H7 (cell line): ENCODE data around the gene TCF12. TPM values are rescaled to one million over a fixed set of nuclear protein-coding genes. Genes with fewer than 3 reads are reported as not detected.

Experiments
- DNase-seq: peaks from one replicate; pipeline ENCODE4 v3.0.0; 2012
- H3K27me3 ChIP-seq: 2 replicates; pipeline ENCODE4 v1.6.0; 2011; ENCODE audit warnings: mild to moderate bottlenecking, low read length; ENCODE audit not compliant: control insufficient read depth, insufficient read depth
- H3K36me3 ChIP-seq: replicated peaks from 2 replicates; pipeline ENCODE4 v1.5.1; 2011; ENCODE audit warnings: low read length; ENCODE audit not compliant: control insufficient read depth, insufficient read depth
- H3K4me3 ChIP-seq: 2 replicates; pipeline ENCODE4 v1.5.1; 2011; ENCODE audit warnings: low read depth, mild to moderate bottlenecking, control low read depth, low read length, moderate library complexity; ENCODE audit not compliant: insufficient read depth
- total RNA-seq: library from RNA; depleted of rRNA; stranded (reverse); fragments of >200 nt; shearing (Covaris generic); gene quantifications from 2 replicates; pipeline ENCODE4 v1.2.3, GENCODE V29; 2014

Gene TCF12
- total RNA-seq, 1 experiment from 2014 or later: 54.5 TPM

- 0 out of 2 replicates have a peak, but pooled peaks cover 2% of the 10 kb centered on the region for H3K36me3 ChIP-seq
- H3K4me3 ChIP-seq: no peak overlapping the region
- no peak for DNase-seq
- H3K27me3 ChIP-seq: no peaks in the 10 kb centered on the region
These were observed 338.5 kb downstream of the TCF12 start for GRCh38 chr15:57256939-57257338.

- DNase-seq: peak; percentile 54
- Histone ChIP-seq H3K4me3 (no peak overlapping the region), H3K36me3 (0 out of 2 replicates have a peak, but pooled peaks cover 1% of the 10 kb centered on the region), H3K27me3 (no peaks in the 10 kb centered on the region)
These were observed 341.2 kb downstream of the TCF12 start for GRCh38 chr15:57259568-57260040.

GRCh38 chr15:57263520-57263919 lies 345.1 kb downstream of the TCF12 start:
- peaks cover 1% of the 10 kb centered on the region; the same call in 1 of the 2 replicates for H3K36me3 ChIP-seq
- no peaks in the 10 kb centered on the region for H3K27me3 ChIP-seq
- no peak for DNase-seq
- no peak overlapping the region for H3K4me3 ChIP-seq

DNA sequence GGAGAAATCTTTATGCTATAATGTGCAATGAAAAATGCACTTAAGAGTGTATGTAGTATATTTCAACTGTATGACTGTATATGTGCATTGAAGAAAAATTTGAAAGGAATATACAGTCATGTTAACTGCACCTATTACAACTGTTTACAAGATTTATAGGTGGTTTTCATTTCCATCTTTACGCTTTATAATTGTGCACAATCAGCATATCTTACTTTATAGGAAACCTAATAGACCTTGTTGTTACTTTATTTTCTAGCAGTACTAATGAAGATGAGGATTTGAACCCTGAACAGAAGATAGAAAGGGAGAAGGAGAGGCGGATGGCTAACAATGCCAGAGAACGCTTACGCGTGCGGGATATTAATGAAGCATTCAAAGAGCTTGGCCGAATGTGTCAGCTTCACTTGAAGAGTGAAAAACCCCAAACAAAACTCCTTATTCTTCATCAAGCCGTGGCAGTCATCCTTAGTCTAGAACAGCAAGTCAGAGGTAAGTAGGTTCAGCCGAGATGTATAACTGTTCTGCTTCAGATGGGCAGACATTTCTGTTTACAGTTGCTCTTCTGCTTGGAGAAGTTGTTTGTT lies 354.4 kb downstream of the TCF12 start:
- DNase-seq: no peak
- Histone ChIP-seq H3K36me3 (peaks cover 6% of the 10 kb centered on the region), H3K4me3 (no peak overlapping the region), H3K27me3 (no peaks in the 10 kb centered on the region)

DNA sequence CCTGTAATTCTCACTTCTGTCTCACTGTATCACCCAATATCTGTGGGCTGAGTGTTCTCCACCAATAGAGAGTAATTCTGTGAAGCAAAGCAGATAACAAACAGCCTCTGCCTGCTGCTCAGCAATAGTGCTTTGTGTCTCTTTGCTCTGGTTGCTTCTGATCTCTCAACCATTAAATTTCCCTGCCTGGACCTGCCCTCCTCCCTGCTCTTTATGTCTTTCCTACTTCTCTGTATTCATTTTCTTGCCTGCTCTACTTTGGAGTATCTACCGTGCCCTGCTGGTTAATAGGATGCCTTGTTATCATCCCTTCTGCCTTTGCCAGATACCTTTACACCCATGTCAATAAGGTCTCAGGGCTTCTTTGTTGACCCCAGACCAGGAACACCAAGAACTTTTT lies 355.0 kb downstream of the TCF12 start:
- H3K4me3 ChIP-seq: no peak overlapping the region
- no peak for DNase-seq
- H3K27me3 ChIP-seq: no peaks in the 10 kb centered on the region
- H3K36me3 ChIP-seq: peaks cover 6% of the 10 kb centered on the region

GRCh38 chr15:57278439-57278838 lies 360.0 kb downstream of the TCF12 start:
- H3K27me3 ChIP-seq: no peaks in the 10 kb centered on the region
- H3K36me3 ChIP-seq: peaks cover 2% of the 10 kb centered on the region
- no peak for DNase-seq
- H3K4me3 ChIP-seq: no peak overlapping the region

- Histone ChIP-seq H3K4me3 (no peak overlapping the region), H3K36me3 (peaks cover 2% of the 10 kb centered on the region; the same call in 1 of the 2 replicates), H3K27me3 (no peaks in the 10 kb centered on the region)
- DNase-seq: no peak
These were observed 362.0 kb downstream of the TCF12 start for GRCh38 chr15:57280464-57280863.

GRCh38 chr15:57281321-57281720 lies 362.9 kb downstream of the TCF12 start:
- H3K4me3 ChIP-seq: no peak overlapping the region
- DNase-seq: peak; percentile 36
- no peaks in the 10 kb centered on the region for H3K27me3 ChIP-seq
- H3K36me3 ChIP-seq: peaks cover 4% of the 10 kb centered on the region

- H3K4me3 ChIP-seq: no peak overlapping the region
- H3K36me3 ChIP-seq: peaks cover 5% of the 10 kb centered on the region
- DNase-seq: no peak
These were observed 364.2 kb downstream of the TCF12 start for GRCh38 chr15:57282686-57283085.

DNA sequence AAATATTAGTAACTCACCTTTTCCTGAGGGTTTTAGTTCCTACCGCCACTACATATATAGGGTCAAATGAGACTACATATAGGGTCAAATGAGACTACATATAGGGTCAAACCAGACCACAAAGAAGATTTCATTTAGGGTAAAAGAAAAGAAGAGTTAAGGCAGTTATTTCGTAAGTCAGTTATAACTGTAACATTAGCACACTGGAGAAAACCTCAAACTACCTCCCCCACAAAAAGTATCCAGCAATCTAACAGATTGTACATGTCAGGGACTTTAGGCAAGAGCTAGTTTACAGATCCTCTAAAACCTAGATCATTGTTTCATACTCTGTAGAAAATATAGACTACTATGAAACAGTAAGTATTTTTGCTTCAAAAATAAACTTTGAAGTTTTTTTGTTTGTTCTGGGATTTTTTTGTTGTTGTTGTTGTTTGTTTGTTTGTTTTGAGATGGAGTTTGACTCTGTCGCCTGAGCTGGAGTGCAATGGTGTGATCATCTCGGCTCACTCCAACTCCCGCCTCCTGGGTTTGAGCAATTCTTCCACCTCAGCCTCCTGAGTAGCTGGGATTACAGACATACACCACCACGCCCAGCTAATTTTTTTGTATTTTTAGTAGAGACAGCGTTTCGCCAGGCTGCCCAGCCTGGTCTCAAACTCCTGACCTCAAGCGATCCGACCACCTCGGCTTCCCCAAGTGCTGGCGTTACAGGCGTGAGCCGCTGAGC lies 365.5 kb downstream of the TCF12 start:
- DNase-seq: no peak
- peaks cover 5% of the 10 kb centered on the region for H3K36me3 ChIP-seq
- no peaks in the 10 kb centered on the region for H3K27me3 ChIP-seq

More at GRCh38 chr15:57282686-57283085, 364.2 kb downstream of the TCF12 start:
- no peaks in the 10 kb centered on the region for H3K27me3 ChIP-seq

GRCh38 chr15:57284535-57284934 lies 366.1 kb downstream of the TCF12 start:
- H3K36me3 ChIP-seq: peaks cover 5% of the 10 kb centered on the region
- no peaks in the 10 kb centered on the region for H3K27me3 ChIP-seq
- no peak for DNase-seq
- no peak overlapping the region for H3K4me3 ChIP-seq

More for the DNA sequence above, 365.5 kb downstream of the TCF12 start:
- H3K4me3 ChIP-seq: no peak overlapping the region

- peaks cover 5% of the 10 kb centered on the region for H3K36me3 ChIP-seq
- H3K27me3 ChIP-seq: no peaks in the 10 kb centered on the region
- DNase-seq: no peak
- H3K4me3 ChIP-seq: no peak overlapping the region
These were observed 366.9 kb downstream of the TCF12 start for GRCh38 chr15:57285386-57285785.

- Histone ChIP-seq H3K36me3 (peaks cover 5% of the 10 kb centered on the region), H3K27me3 (no peaks in the 10 kb centered on the region), H3K4me3 (no peak overlapping the region)
- DNase-seq: peak; percentile 19
These were observed 368.1 kb downstream of the TCF12 start for GRCh38 chr15:57286446-57287122.

DNA sequence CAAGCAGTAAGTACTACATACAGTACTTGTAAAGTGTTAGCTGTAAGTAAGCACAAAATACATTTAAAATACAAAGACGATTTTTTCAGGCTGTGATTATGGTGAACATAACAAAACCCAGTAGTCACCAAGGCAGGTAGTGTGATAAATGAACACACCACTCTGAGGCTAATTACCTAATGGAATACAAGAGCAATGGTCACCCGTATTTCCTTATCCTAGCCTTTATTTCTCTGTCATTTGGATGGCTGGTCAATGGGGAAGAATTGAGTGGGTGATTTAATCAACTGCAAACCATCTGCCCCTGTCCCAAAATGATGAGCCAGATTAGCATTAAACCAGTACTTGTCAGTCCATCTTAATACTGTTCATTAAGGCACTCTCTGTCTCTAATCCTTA lies 368.7 kb downstream of the TCF12 start:
- DNase-seq: no peak
- Histone ChIP-seq H3K4me3 (no peak overlapping the region), H3K27me3 (no peaks in the 10 kb centered on the region), H3K36me3 (peaks cover 5% of the 10 kb centered on the region)
